ENCODE results near the gene MARCO.
"Not testable (repeated sequence)": the region's sequence is repeated elsewhere in the genome, so short reads cannot be mapped to it uniquely, and the experiment has no call there.

MARCO gene

GRCh38 chr2:119008108-119008507, 66.1 kb downstream of the MARCO start:
- no peak for DNase-seq

GRCh38 chr2:119009110-119009509, 67.1 kb downstream of the MARCO start:
- DNase-seq, result no peak

- DNase-seq, result no peak
These were observed 68.3 kb downstream of the MARCO start for GRCh38 chr2:119010336-119010735.

DNA sequence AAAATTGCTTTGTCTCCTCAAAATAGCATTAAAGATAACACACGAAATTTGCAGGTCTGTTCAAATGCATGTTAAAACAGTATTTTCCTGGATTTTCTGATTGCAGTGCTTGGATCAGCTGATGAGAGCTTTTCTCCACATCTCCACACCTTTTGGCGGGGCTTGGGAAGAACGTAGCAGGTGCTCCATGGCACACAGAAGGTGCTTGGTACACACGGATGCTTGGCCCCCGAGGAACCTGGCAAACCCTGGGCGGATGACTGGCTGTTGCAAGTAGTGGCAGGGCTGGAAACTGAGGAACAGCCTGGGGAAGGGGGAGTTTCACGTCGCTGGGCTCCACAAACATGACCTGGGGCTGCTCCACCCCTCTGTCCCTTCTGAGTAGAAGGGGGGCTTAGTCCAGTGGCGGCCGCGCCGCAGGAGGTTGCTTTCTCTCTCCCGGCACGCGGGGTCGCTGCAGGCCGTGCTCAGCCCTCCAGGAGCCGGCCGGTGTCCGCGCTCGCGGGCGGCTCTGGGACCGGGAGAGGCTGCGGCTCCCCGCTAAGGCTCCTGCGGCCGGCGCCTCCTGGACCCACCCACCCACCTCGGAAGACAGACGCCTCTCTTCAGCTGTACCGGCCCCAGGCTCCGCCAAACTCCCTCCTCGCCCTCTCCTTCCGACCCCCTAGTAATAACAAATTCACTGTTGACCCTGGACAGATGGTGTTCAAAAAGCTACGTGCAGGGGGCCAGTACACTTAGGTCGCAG, 69.3 kb downstream of the MARCO start:
- DNase-seq, result no peak

GRCh38 chr2:119011910-119012209, 69.9 kb downstream of the MARCO start:
- no peak for DNase-seq

DNA sequence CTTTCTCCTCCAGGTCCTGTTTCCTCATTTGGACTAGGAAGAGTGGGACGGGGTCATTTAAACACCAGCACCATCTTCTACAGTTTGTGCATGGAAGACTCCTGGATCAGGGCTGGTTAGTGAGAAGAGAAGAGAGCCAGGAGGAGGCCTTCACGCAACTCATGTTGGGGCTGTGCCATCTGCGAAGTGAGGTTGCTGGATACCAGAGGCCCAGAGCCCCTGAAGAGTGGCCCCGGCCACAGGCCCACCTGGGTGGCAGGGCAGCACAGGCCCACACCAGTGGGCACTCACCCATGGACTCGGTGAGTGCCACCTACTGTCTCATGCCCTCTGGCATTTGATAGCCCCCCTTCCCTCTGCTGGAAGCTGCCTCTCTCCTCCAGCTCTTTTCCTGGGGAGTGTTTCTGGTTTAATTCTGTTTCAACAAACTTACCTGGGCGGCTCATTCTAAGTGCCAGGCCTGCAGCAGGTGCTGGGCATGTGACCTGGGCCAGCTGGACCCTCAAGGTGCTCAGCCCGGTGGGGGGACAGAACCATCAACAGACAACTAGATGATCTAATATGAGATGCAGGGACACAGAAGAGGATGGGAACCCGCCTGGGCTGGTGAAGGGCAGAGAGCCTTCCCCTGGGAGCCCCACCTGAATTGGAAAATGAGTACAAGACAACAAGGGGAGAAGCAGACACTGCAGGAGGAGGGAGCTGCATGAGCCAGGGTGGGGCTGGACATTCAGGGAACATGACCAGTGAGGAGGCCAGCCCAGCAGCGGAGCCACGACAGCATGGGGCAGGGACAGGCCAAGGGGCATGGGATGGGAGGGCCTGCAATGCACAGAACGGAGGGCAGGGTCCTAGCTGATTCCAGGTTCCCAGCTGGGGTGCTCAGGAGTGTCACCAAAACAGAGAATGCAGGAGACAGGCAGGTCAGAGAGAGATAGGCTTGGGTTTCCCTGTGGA, 70.6 kb downstream of the MARCO start:
- no peak for DNase-seq

DNA sequence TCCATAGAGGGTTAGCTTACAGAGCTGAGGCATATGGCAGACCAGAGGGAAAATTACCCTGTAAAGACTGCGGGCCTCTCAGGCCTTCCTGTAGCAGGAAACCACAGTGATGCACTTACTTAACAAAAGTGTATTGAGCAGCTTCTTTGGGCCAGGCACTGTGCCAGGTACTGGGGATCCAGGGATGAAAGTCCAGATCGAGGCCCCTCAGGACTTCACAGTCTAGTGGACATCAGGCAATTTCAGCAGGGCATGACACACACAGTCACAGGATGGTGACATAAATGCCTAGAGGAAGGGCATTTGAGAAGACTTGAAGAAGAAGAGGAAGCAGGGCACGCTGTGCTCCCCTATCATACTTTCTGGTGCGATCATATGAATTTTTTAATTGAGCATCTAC, 71.7 kb downstream of the MARCO start:
- DNase-seq, result no peak

- DNase-seq, result no peak
These were observed 73.9 kb downstream of the MARCO start for GRCh38 chr2:119015845-119016244.

GRCh38 chr2:119019521-119019920, 77.5 kb downstream of the MARCO start:
- DNase-seq, result no peak

GRCh38 chr2:119022678-119023077, 80.7 kb downstream of the MARCO start:
- DNase-seq, result no peak

DNA sequence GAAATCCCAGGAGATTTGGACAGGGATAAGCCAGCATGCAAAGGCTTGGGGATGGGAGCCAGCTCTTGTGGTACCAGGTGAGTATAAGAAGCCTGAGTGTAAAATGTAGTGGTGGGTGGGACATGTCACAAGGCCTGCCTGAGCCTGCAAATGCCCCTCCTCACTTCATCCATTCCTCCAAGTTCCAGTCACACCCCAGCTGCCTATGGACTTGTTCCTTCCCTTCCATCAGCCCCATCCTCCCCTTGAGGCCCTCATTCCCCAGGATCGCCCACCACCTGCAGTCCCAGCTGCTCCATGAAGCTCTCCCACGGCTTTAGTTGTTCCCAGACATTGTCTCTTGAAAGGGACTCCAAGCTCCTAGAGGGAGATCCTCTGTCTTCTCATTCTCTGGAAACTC, 81.5 kb downstream of the MARCO start:
- DNase-seq, result no peak

DNA sequence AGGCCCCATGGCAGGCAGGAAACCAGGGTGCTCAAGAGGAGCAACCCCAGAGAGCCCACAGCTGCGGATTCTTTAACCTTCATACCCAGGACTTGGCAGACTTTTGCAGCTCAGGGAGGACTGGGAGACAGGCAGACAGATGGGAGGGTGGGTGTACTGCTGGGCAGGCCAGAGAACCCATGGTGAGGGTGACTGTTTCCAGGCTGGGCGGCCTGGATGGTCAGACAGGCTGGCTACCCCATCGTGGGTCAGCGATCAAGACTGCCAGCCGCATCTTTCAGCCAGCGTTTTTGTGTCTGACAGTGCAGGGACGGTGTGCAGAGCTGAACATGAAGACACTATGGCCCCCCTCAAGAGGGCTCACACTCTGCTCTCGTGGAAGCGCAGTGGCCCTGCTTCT, 82.2 kb downstream of the MARCO start:
- DNase-seq, result no peak

DNA sequence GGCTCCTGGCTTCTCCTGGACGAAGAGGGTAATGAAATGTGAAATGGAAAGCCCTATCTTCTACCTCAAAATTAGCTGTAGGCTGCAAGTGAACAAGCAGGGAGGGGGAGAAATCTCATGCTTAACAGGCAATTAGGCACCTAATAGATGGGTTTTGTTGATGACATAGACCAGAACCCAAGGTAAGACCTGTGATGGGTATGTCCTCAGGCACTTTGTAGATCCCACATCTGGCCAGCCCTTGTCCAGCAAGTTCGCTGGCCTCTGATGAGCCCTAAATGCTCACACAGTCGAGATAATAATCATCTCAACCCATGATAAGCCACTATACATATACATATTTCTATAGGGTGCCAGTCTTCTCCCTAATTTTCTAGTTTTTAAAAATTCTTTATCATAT, 82.6 kb downstream of the MARCO start:
- no peak for DNase-seq

GRCh38 chr2:119025013-119025412, 83.0 kb downstream of the MARCO start:
- no peak for DNase-seq

- no peak for DNase-seq
These were observed 83.9 kb downstream of the MARCO start for GRCh38 chr2:119025762-119026351.

GRCh38 chr2:119026890-119027289, 84.9 kb downstream of the MARCO start:
- DNase-seq, result no peak

DNA sequence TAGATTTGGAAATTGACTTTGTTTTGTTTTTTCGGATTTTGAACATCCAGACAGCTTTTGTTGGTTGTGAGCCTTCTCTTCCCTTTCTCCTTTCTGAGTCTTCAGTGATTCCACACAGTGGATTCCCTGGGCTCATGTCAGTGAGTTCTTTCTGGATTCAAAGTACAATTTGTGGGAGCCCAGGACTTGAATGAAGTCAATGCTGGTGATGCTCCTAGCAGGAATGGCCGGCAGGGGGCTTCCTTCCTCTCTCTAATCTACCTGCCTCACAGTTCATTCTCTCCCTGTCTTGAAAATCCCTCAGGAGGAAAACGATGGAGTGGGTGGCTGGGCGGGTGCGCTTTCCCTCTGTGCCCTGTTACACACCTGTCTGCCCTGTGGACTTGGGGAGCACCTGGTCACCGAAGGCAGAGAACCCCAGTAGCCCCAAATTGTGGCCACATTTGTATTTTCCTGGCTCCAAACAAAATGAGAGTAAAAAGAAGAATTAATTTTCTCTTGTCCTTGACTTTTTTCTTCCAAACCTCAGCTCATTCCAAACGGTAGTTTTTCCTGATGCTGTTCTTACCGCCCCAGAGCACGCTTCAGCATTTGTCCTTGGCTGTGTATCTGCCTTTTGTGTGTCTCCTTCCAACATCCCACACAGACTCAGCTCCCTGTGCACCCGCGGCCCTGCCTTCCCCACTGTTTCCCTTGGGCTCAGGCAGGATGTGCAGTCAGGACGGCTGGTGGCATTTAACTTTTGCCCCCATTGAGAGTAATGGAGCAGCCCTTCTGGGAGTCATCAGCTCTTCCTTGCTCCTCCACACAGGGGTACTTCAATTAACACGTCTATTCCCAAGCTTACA, 86.6 kb downstream of the MARCO start:
- DNase-seq, result no peak

DNA sequence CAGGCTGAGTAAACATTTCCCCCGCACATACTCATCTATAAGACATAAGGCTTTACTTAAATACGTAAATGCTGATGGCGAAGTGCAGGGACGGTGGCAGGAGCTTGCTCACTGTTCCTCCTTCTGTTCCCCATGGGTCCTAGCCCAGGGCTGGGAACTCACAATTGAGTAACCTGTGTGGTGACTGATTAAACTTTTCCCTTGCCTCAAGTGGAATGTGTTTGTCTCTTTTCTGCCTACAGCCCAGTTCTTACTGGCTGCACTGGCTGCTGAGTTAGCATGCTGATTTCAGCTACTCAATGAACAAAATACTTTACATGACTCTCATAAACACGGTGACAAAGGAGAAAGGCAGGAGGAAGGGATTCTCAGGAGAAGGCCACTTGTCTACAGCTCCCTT, 87.3 kb downstream of the MARCO start:
- DNase-seq, result no peak

GRCh38 chr2:119037922-119038321, 95.9 kb downstream of the MARCO start:
- DNase-seq, result not testable (repeated sequence)

- no peak for DNase-seq
These were observed 98.7 kb downstream of the MARCO start for GRCh38 chr2:119040730-119041129.

All from NCI-H2029 treated with DMSO at 0.1 percent for 48 hours (cell line).